Measurements from ENCODE around the gene FAM222A.
A peak's percentile ranks its signal among the peaks of the same experiment; 100 is the strongest.

The FAM222A gene

DNA sequence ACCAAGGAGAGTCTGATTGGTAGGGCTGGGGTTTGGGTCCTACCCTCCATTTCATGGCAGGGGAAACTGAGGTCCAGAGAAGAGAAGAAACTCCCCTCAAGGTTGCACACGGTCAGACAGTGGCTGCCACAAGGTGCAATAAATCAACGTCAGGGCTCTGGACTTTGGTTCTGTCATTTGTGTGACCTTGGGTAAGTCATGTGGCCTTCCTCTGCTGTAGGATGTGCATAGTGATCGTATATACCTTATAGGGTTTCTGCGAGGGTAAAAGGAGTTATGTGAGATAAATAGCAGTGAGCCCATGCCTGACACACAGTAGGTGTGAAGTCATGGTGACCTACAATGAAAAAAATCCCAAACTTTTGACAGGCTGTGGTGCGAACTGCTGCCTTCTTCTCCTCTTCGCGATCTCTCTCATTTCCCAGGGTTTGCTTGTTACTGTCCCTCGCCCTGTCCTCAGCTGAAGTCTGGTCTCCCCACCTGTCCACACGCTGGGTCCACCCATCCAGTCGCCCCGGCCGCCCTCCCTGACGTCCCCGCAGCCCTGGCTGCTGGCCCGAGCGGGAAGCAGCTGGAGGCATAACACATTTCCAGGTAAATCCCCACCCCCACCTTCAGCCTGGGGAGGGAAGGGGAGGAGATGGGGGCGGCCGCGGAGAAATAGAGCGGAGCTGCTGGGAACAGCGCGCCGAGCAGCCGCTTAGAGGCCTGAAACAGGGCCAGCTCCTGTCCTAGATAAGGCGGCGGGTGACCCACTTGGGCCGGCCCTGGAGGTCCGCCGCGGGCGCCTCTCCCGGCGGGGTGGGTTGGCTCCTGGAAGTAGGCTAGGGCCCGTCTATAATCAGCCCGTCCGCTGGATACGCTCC is 1.8 kb upstream of the FAM222A start:
- Histone ChIP-seq H3K27ac (replicated peaks) (no peak overlapping the region), H3K27me3 (ENCODE audit: insufficient read depth, poor library complexity, severe bottlenecking) (peaks cover 14% of the 10 kb centered on the region), H3K4me3 (replicated peaks; ENCODE audit: insufficient read depth, low read length) (no peak overlapping the region)
- no peak for DNase-seq (ENCODE audit: low read depth in 1 of 2, low spot score in 1 of 2)
- TF ChIP-seq REST (IDR thresholded peaks at IDR 0.05; ENCODE audit: insufficient replicate concordance, low read depth) (no peak), SPI1 (IDR thresholded peaks at IDR 0.05; ENCODE audit: borderline replicate concordance, low read depth) (no peak), POLR2AphosphoS5 (IDR thresholded peaks at IDR 0.05; ENCODE audit: low read depth) (no peak), CTCF (IDR thresholded peaks at IDR 0.05; ENCODE audit: insufficient read depth, low read length) (no peak), GABPA (IDR thresholded peaks at IDR 0.05; ENCODE audit: low read depth) (no peak)

DNA sequence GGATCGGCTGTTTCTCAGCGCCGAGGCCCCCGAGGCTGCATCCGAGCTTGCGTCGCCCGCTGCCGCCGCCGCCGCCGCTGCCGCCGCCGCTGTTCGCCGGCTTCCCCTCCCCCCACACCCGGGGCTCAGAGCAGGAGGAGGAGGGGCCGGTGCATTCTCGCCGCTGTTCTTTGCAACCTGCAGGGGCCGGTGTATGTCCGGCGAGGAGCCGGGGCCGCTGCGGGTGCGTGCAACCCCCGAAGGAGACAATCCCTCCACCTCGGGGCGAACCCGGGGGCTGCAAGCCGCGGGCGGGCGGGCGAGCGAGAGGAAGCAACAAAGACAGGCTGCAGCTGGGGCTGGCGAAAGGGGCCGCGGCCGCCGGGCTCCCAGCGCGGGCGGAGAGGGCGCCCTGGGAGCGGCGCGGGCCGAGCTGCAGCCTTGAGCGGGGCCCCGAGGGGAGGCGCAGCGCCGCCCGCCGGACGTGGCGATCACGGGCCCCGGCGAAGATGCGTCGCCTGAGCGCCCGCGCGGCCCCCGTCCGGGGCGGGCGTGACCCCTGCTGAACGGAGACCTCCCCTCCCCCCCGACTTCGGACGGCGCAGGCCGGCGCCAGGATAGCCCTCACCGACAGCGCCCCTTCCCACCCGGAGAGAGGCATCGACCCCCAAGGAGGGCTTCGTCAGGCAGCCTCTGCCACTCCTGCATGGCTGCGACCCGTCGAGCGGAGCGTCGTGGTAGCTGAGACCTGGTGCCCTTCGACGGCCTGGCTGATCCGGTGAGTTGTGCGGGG is 702 bp downstream of the FAM222A start:
- peaks cover 25% of the 10 kb centered on the region for H3K27me3 ChIP-seq (ENCODE audit: insufficient read depth, poor library complexity, severe bottlenecking)
- H3K4me3 ChIP-seq (replicated peaks; ENCODE audit: insufficient read depth, low read length): peak overlapping the region; percentile 58
- TF ChIP-seq CTCF (IDR thresholded peaks at IDR 0.05; ENCODE audit: insufficient read depth, low read length): no peak
- TF ChIP-seq POLR2AphosphoS5 (IDR thresholded peaks at IDR 0.05; ENCODE audit: low read depth): no peak
- TF ChIP-seq REST (IDR thresholded peaks at IDR 0.05; ENCODE audit: insufficient replicate concordance, low read depth): no peak
- no peak for TF ChIP-seq GABPA (IDR thresholded peaks at IDR 0.05; ENCODE audit: low read depth)
- TF ChIP-seq SPI1 (IDR thresholded peaks at IDR 0.05; ENCODE audit: borderline replicate concordance, low read depth): no peak
- no peak overlapping the region for H3K27ac ChIP-seq (replicated peaks)
- DNase-seq (ENCODE audit: low read depth in 1 of 2, low spot score in 1 of 2): peak; percentile 15 to 48

- DNase-seq (ENCODE audit: low read depth in 1 of 2, low spot score in 1 of 2): no peak
- peaks cover 25% of the 10 kb centered on the region for H3K27me3 ChIP-seq (ENCODE audit: insufficient read depth, poor library complexity, severe bottlenecking)
- TF ChIP-seq CTCF (IDR thresholded peaks at IDR 0.05; ENCODE audit: insufficient read depth, low read length) (no peak), GABPA (IDR thresholded peaks at IDR 0.05; ENCODE audit: low read depth) (no peak), POLR2AphosphoS5 (IDR thresholded peaks at IDR 0.05; ENCODE audit: low read depth) (no peak), REST (IDR thresholded peaks at IDR 0.05; ENCODE audit: insufficient replicate concordance, low read depth) (no peak), SPI1 (IDR thresholded peaks at IDR 0.05; ENCODE audit: borderline replicate concordance, low read depth) (no peak)
- no peak overlapping the region for H3K27ac ChIP-seq (replicated peaks)
- peak overlapping the region; percentile 58 for H3K4me3 ChIP-seq (replicated peaks; ENCODE audit: insufficient read depth, low read length)
Measured at GRCh38 chr12:109714913-109715244, 1.3 kb downstream of the FAM222A start.
